Measurements from ENCODE around the gene SSBP2.

GRCh38 chr5:81486711-81487110 lies 264.2 kb downstream of the SSBP2 start:
- no peak for TF ChIP-seq POLR2A (IDR thresholded peaks at IDR 0.05)
- TF ChIP-seq CTCF (IDR thresholded peaks at IDR 0.05), result no peak

Measured in esophagus squamous epithelium (tissue), 4 donors.